H1 (cell line): Measurements from ENCODE around the gene FARS2. TPM values are rescaled to one million over a fixed set of nuclear protein-coding genes. Genes with fewer than 3 reads are reported as not detected.

Source experiments
- ASH2L ChIP-seq: fragments of 200-600, 300-600 bp; sonication (generic); IDR thresholded peaks from one replicate; pipeline ENCODE4 v1.7.1; 2017; ENCODE audit warnings: low read length
- CHD7 ChIP-seq: fragments of 300-600 bp; sonication (generic); IDR thresholded peaks from 2 replicates; pipeline ENCODE4 v1.7.1; 2012; ENCODE audit warnings: low read length, moderate library complexity, mild to moderate bottlenecking, inconsistent platforms; ENCODE audit not compliant: insufficient replicate concordance
- EGR1 ChIP-seq: IDR thresholded peaks from 2 replicates; pipeline ENCODE4 v1.6.1; 2011; ENCODE audit warnings: low read depth, low read length, borderline replicate concordance
- GTF2F1 ChIP-seq: IDR thresholded peaks from 2 replicates; pipeline ENCODE4 v1.6.1; 2012; ENCODE audit warnings: low read depth, low read length, improper control_type of control experiment, borderline replicate concordance
- KDM1A ChIP-seq: fragments of 200-600, 300-600 bp; sonication (generic); IDR thresholded peaks from 2 replicates; pipeline ENCODE4 v1.7.1; 2016; ENCODE audit warnings: mild to moderate bottlenecking, low read length, borderline replicate concordance
- RNF2 ChIP-seq: fragments of 200-900, 300-1000 bp; sonication (generic); IDR thresholded peaks from 2 replicates; pipeline ENCODE4 v1.7.1; 2016; ENCODE audit warnings: borderline replicate concordance, low read depth, mild to moderate bottlenecking, antibody characterized with exemption, low read length; ENCODE audit not compliant: poor library complexity, severe bottlenecking; ENCODE audit errors: missing control alignments
- SP2 ChIP-seq: IDR thresholded peaks from 2 replicates; pipeline ENCODE4 v1.6.1; 2012; ENCODE audit warnings: mild to moderate bottlenecking, low read length, inconsistent platforms
- TAF1 ChIP-seq: IDR thresholded peaks from 2 replicates; pipeline ENCODE4 v1.6.1; 2011; ENCODE audit warnings: mild to moderate bottlenecking, low read depth, low read length
- USF2 ChIP-seq: IDR thresholded peaks from 2 replicates; pipeline ENCODE4 v1.6.1; 2011; ENCODE audit warnings: low read length, improper control_type of control experiment
- polyA plus RNA-seq, 7 experiments: library from polyadenylated mRNA; depleted of rRNA in 3 of 7; stranded (reverse) in 5 of 7; unstranded in 2 of 7; fragments of >200 nt in 5 of 7; fragments of 200-250 nt in 2 of 7; gene quantifications; 1 replicate in 5 of 7; 2 replicates in 1 of 7; 4 replicates in 1 of 7; pipeline versions ENCODE4 v1.2.1 to v1.2.3, GENCODE V29; 2011 to 2013; ENCODE audit warnings: missing spikeins in 2 of 7, mixed read lengths in 2 of 7
- total RNA-seq: library from RNA; stranded (reverse); fragmentation: NEBNext Ultra II Directional; extraction: Animal tissue kit (Norgen Biotek cat#: 25700); gene quantifications from 2 replicates; pipeline ENCODE4 v1.2.1, GENCODE V29; 2021

Gene FARS2
- total and polyA plus RNA-seq, 2 of the 8 experiments (the other 6 are each of a cell fraction or from before 2014, with no cell fraction given), result 11.7 to 14.4 TPM

GRCh38 chr6:5809450-5809849 is 548.1 kb downstream of the FARS2 start (continued):
- TF ChIP-seq CHD7 (no peak), TAF1 (no peak), USF2 (no peak), ASH2L (no peak), RNF2 (no peak), KDM1A (no peak), SP2 (no peak), GTF2F1 (no peak), EGR1 (no peak)
